ENCODE data around the gene PDGFB. TPM values are rescaled to one million over a fixed set of nuclear protein-coding genes. Genes with fewer than 3 reads are reported as not detected.

PDGFB gene
- total RNA-seq, 1 experiment from 2014 or later = 9.2 TPM

DNA sequence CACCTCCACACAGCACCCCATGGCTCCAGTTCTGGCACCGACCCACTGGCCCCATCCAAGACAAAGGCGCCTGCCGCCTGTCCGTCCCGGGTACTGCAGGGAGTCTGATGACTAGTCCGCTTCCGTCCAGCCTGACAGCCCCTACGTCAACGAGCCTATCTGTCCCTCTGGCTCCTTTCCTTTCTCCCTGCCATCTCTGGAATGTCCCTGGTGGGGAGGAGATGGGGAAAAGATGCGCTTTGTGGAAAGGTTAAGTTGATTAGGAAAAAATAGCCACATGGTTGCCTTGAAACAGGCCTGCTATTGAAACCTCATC, 10.4 kb downstream of the PDGFB start:
- CTCF ChIA-PET = interaction anchor here (1.1 to 1.7 kb wide), 3 partner anchors 19 to 63 kb away, joined by 4 to 9 read pairs (median 6); no protein-coding TSS in a partner anchor
- peaks cover 63% of the 10 kb centered on the region for H3K4me1 Mint-ChIP-seq
- H3K27me3 Mint-ChIP-seq (ENCODE audit: low read depth) = peaks cover 47% of the 10 kb centered on the region
- DNase-seq (ENCODE audit: low spot score) = no peak
- H3K4me3 Mint-ChIP-seq = no peak overlapping the region
- POLR2A ChIA-PET = no interaction called here
- TF ChIP-seq TEAD1 (CRISPR knock-in tag; IDR thresholded peaks at IDR 0.05) = 0 out of 2 replicates have a peak, but pooled peaks have one; percentile 15
- TF ChIP-seq, protein P1, sequence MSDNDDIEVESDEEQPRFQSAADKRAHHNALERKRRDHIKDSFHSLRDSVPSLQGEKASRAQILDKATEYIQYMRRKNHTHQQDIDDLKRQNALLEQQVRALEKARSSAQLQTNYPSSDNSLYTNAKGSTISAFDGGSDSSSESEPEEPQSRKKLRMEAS (CRISPR knock-in tag; IDR thresholded peaks at IDR 0.05) = 0 out of 2 replicates have a peak, but pooled peaks have one; percentile 11
- TF ChIP-seq IRF2 (CRISPR knock-in tag; IDR thresholded peaks at IDR 0.05; ENCODE audit: borderline replicate concordance, low read depth) = no peak
- no peaks in the 10 kb centered on the region for H3K9me3 Mint-ChIP-seq
- peak; percentile 17 for ATAC-seq
- peaks cover 4% of the 10 kb centered on the region for H3K36me3 Mint-ChIP-seq
- no peak overlapping the region; the same call in 1 of the 2 replicates for H3K27ac Mint-ChIP-seq

- ATAC-seq (no peak), DNase-seq (ENCODE audit: low spot score) (no peak)
- TF ChIP-seq ATF6 (CRISPR knock-in tag; IDR thresholded peaks at IDR 0.05) = no peak
- TF ChIP-seq TEAD4 (CRISPR knock-in tag; IDR thresholded peaks at IDR 0.05) = no peak
- no peak for TF ChIP-seq EMX1 (CRISPR knock-in tag; IDR thresholded peaks at IDR 0.05)
- TF ChIP-seq SOX15 (CRISPR knock-in tag; IDR thresholded peaks at IDR 0.05) = no peak
- no peak for TF ChIP-seq FOXP1 (CRISPR knock-in tag; IDR thresholded peaks at IDR 0.05; ENCODE audit: borderline replicate concordance)
- no peak for TF ChIP-seq TCF7 (CRISPR knock-in tag; IDR thresholded peaks at IDR 0.05; ENCODE audit: low read depth)
- TF ChIP-seq RELA (CRISPR knock-in tag; IDR thresholded peaks at IDR 0.05; ENCODE audit: borderline replicate concordance) = no peak
- ChIA-PET CTCF (interaction anchor here (0.6 to 1.7 kb wide), 4 partner anchors 11 to 63 kb away, joined by 3 to 9 read pairs (median 5); partner anchors contain the start of gene PDGFB), POLR2A (no interaction called here)
- Mint-ChIP-seq H3K4me1 (peaks cover 69% of the 10 kb centered on the region), H3K4me3 (no peak overlapping the region), H3K27ac (no peak overlapping the region; the same call in 1 of the 2 replicates), H3K27me3 (ENCODE audit: low read depth) (peaks cover 48% of the 10 kb centered on the region), H3K36me3 (peaks cover 9% of the 10 kb centered on the region), H3K9me3 (no peaks in the 10 kb centered on the region)
Observed at GRCh38 chr22:39233710-39234471, 10.9 kb downstream of the PDGFB start.

- Mint-ChIP-seq H3K9me3 (no peaks in the 10 kb centered on the region), H3K27ac (no peak overlapping the region), H3K4me1 (peaks cover 69% of the 10 kb centered on the region), H3K4me3 (no peak overlapping the region), H3K27me3 (ENCODE audit: low read depth) (peaks cover 41% of the 10 kb centered on the region), H3K36me3 (peaks cover 9% of the 10 kb centered on the region)
- ATAC-seq (no peak), DNase-seq (ENCODE audit: low spot score) (no peak)
- ChIA-PET CTCF (interaction anchor here (0.6 to 1.7 kb wide), 4 partner anchors 11 to 62 kb away, joined by 3 to 9 read pairs (median 5); partner anchors contain the start of gene PDGFB), POLR2A (no interaction called here)
- no peak for TF ChIP-seq NFATC4 (CRISPR knock-in tag; IDR thresholded peaks at IDR 0.05)
- TF ChIP-seq, protein P2, sequence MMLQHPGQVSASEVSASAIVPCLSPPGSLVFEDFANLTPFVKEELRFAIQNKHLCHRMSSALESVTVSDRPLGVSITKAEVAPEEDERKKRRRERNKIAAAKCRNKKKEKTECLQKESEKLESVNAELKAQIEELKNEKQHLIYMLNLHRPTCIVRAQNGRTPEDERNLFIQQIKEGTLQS (CRISPR knock-in tag; conservative IDR thresholded peaks at IDR 0.05) = no peak
- TF ChIP-seq CREB1 (CRISPR knock-in tag; IDR thresholded peaks at IDR 0.05) = no peak
- no peak for TF ChIP-seq TCF7 (CRISPR knock-in tag; IDR thresholded peaks at IDR 0.05; ENCODE audit: low read depth)
- TF ChIP-seq, protein P3, sequence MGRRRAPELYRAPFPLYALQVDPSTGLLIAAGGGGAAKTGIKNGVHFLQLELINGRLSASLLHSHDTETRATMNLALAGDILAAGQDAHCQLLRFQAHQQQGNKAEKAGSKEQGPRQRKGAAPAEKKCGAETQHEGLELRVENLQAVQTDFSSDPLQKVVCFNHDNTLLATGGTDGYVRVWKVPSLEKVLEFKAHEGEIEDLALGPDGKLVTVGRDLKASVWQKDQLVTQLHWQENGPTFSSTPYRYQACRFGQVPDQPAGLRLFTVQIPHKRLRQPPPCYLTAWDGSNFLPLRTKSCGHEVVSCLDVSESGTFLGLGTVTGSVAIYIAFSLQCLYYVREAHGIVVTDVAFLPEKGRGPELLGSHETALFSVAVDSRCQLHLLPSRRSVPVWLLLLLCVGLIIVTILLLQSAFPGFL (CRISPR knock-in tag; IDR thresholded peaks at IDR 0.05; ENCODE audit: borderline replicate concordance) = no peak
- TF ChIP-seq FOXP4 (CRISPR knock-in tag; IDR thresholded peaks at IDR 0.05) = no peak
- TF ChIP-seq, protein P4, sequence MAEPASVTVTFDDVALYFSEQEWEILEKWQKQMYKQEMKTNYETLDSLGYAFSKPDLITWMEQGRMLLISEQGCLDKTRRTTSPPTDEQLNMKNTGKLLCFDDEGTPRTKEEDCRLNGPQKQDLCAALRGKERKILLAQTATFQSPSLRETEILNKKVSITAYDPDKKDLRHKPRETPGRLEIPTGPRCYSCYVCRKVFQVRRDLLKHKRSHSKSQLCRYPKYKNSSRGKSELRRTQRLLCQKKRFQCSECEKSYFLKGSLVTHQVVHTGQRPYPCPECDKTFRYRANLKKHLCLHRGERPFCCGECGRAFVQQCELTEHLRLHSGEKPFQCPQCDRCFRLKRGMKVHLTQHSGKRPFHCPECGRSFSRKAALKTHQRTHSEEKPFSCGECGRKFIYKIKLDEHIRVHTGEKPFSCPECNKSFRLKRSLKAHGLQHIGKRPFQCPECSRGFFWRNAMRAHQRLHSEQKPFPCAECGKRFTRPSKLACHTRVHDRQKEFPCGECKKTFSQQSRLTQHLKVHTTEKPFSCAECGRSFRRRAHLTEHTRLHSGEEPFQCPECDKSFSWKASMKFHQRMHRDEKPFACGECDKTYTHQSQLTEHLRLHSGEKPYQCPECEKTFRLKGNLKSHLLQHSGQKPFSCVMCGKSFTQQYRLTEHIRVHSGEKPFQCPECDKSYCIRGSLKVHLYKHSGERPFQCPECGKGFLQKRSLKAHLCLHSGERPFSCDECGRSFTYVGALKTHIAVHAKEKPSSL (CRISPR knock-in tag; conservative IDR thresholded peaks at IDR 0.05) = no peak
- TF ChIP-seq, protein P5, sequence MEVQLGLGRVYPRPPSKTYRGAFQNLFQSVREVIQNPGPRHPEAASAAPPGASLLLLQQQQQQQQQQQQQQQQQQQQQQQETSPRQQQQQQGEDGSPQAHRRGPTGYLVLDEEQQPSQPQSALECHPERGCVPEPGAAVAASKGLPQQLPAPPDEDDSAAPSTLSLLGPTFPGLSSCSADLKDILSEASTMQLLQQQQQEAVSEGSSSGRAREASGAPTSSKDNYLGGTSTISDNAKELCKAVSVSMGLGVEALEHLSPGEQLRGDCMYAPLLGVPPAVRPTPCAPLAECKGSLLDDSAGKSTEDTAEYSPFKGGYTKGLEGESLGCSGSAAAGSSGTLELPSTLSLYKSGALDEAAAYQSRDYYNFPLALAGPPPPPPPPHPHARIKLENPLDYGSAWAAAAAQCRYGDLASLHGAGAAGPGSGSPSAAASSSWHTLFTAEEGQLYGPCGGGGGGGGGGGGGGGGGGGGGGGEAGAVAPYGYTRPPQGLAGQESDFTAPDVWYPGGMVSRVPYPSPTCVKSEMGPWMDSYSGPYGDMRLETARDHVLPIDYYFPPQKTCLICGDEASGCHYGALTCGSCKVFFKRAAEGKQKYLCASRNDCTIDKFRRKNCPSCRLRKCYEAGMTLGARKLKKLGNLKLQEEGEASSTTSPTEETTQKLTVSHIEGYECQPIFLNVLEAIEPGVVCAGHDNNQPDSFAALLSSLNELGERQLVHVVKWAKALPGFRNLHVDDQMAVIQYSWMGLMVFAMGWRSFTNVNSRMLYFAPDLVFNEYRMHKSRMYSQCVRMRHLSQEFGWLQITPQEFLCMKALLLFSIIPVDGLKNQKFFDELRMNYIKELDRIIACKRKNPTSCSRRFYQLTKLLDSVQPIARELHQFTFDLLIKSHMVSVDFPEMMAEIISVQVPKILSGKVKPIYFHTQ (CRISPR knock-in tag; IDR thresholded peaks at IDR 0.05) = no peak
- TF ChIP-seq ZNF219 (CRISPR knock-in tag; IDR thresholded peaks at IDR 0.05; ENCODE audit: borderline replicate concordance) = no peak
Observed at GRCh38 chr22:39232806-39233709, 11.7 kb downstream of the PDGFB start.

All from WTC11 (cell line).